ENCODE results near the gene BICDL2.

The BICDL2 gene

DNA sequence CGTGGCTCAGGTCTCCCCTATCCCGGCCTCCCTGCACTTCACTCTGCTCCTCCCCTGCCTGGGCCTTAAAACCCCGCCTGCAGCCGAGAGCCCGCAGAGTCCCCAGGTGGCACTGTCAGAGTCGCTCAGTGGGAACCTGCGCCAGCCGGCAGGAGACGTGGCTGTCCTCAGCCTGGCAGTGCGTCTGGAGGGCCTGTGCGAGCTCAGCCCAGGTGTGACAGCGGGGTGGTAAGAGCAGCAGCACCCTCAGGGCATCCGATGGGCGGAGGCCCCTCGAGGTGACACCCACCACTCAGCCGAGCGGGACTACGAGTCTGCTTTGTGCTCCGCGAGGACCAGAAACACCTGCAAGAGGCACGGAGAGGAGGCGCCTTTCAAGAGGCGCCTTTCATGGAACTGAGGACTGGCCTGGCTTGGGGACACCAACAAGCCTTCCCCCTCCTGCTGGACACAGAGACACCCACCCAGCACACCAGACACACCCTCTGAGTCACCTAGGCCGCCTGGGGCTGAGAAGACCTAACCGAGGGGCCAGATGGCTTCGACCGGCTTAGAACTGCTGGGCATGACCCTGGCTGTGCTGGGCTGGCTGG, 23.8 kb downstream of the BICDL2 start, which contains the start of gene CLDN9:
TSS of gene CLDN9 (plus strand) at position 96 of the 593 bp plus-strand sequence. CDS start at position 536, 440 bp downstream.
- in situ Hi-C loops (cut with MboI; ENCODE audit: low sequenced_read_pairs) = no loop called here

DNA sequence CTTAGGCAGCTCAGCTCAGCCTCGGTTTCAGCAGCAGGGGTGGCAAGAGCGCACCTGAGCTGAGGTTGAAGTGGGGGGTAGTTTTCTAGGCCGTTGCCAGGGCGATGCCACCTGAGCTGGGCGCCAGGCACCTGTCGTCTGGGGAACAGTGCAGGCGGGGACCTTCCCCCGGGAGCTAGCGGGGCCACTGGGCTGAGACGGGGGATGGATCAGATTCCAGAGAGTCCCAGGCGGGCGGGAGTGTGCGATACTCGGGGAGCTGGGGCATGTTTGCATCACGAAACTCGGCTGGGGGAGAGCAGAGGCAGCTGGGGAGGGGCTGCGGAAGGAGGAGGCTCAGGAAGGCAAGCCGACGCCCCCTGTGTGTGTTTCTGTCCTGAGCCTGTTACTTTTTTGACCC, 24.5 kb downstream of the BICDL2 start:
- in situ Hi-C loops (cut with MboI; ENCODE audit: low sequenced_read_pairs) = no loop called here

DNA sequence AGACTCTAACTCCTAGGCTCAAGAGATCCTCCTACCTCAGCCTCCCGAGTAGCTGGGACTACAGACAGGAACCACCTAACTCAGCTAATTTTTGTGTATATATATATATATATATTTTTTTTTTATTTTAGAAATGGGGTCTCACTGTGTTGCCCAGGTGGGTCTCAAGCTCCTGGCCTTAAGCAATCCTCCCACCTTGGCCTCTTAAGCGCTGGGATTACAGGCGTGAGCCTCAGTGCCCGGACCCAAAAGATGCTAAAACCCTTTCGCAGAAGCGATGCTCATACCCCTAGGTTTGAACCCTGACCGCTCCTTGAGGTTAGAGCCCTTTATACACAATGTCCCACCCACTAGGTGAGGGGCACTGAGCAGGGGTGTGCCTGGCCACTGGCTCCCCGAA, 26.2 kb downstream of the BICDL2 start:
- in situ Hi-C loops (cut with MboI; ENCODE audit: low sequenced_read_pairs) = no loop called here

DNA sequence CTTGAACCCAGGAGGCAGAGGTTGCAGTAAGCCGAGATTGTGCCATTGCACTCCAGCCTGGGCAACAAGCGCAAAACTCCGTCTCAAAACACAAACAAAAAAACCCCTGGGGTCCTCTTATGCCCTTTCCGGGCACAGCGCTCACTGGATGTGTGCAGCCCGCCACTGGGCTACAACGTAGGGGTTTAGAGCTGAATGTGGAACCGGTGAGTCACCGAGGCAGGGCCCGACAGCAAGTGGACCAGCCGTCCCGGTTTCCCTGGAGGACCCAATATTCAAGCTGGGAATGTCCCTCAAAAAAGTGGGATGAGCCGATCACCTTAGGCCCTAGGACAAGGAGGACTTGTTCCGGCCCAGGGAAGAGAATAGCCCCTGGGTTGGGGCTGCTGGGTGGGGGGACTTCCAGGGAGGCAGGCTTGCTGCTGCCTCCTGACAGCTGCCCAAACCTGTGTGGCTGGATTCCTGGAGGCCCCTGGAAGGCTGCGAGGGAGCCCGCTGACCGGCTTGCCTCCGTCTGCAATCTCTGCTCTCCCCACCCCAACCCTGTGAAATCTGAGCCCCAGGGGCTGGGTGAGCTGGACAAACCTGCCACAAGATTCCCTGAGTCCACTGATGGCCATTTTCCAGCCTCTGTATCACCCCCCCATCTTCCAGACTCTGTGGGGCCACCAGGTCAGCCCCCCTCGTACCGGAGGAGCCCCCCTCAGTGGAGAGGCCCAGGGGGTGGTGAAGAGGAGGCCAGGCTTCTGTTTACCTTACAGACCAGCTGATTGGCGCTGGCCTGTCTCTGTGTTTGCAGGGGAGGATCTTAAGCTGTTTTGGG, 27.0 kb downstream of the BICDL2 start:
- in situ Hi-C loops (cut with MboI; ENCODE audit: low sequenced_read_pairs) = no loop called here

DNA sequence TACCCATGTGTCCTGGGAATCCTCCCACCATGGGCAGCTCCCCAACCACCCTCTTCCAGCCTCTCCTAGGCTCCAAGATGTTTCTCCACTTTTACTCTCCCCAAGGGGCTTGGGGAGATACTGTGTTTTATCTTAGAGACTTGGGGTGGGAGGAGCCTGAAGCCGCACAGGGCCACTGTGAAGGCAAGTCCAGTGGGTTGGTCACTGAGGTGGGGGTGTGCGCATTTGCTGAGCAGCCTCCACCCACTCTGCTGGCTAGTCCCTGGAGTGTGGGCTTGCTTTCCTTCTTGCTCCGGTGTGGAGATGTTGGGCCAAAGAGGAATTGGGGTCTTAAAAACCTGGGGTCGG, 28.1 kb downstream of the BICDL2 start:
- in situ Hi-C loops (cut with MboI; ENCODE audit: low sequenced_read_pairs) = no loop called here

DNA sequence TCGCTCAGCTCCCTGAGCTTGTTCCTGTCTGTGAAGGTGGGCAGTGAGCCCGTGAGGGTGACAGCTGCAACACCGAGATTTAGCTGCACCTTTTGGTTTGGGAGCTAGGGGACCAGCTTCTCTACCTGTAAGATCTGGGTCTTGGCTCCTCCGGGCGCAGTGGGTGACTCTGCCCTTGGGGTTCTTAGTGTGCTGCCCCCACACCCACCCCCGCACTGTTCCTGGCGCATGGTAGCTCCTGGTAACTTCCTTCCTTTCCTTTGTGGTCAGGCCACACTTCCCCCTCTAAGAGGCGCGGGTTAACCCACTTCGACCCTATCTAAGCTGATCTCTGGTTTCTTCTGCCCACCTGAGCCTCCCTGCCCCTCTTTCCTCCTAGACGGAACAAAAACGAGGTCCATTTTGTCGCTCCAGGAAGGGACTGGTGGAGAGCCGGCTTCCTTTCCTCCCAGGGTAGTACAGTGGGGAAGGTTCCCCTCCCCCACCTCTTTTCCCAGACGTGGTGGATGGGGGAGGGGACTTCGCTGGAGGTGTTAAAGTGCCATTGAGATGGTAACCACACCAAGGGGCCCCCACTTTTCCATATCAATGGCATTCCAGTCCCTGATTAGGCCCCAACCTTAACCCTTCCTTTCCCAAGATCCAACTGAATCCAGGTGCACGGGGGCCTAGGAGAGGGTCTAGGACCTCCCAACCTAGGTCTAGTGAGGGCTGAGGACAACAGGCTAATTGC, 28.6 kb downstream of the BICDL2 start:
- in situ Hi-C loops (cut with MboI; ENCODE audit: low sequenced_read_pairs) = no loop called here

DNA sequence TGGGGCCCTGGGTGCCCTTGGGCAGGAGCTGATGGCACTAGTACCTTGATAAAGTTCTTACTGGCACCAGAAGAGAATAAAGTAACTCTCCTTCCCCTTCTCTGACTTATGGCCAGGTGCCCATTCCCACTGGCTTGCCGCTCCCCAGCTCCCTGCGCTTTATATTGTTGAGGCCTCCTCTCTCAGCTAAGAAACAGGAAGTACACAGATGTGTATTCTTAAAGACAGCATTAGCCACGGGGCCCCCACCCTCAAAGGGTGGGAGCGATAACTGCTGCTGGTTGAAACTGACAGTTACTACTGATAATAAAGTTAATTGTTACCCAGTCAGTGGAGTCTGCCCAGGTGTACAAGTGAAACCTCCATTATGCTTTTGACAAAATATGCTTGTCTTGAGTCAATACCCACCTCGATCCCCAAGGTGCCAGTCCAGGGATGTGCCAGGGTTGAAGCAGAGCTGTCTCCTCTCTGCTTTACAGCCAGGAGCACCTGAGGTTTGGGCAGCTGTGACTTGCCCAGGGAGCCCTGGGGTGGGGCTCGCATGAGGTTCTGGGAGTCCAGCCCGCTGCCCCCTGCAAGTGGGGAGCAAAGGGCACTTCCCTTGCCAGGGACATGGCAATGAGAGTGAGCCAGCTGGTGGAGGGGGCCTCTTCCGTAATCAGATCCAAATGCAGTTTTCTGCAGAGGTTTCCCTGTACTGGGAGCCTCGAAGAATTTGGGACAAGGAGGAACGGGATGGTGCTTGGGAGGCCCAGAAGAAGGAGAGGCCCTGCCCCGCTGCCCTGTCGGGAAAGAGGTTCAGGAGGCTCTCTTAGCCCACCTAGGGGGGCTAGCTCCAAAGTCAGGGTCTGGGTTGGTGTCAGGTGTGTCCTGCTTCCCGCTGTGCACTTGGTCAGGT, 29.4 kb downstream of the BICDL2 start:
- in situ Hi-C loops (cut with MboI; ENCODE audit: low sequenced_read_pairs) = no loop called here

DNA sequence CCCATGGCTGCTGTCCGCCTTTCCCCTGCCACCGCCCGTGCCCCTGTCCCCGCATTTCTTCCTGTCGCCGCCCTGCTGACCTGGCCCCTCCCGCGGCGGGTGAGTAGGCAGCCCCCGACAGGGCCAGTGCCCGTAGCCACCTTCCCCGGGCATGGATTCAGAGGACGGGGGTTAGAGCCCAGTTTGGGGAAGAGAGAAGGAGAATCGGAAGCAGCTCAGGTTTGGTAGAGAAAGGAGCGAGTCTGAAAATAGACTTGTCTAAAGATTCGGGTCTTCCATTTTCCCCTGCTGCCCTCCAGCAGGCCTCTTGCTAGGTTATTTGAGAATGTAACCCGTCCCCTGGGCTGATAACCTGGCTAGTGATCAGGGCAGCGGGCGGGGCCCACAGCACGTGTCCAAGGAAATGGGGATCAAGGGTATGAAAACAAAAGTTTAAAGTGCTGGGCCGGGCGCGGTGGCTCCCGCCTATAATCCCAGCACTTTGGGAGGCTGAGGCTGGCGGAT, 31.9 kb downstream of the BICDL2 start:
- in situ Hi-C loops (cut with MboI; ENCODE audit: low sequenced_read_pairs) = no loop called here

DNA sequence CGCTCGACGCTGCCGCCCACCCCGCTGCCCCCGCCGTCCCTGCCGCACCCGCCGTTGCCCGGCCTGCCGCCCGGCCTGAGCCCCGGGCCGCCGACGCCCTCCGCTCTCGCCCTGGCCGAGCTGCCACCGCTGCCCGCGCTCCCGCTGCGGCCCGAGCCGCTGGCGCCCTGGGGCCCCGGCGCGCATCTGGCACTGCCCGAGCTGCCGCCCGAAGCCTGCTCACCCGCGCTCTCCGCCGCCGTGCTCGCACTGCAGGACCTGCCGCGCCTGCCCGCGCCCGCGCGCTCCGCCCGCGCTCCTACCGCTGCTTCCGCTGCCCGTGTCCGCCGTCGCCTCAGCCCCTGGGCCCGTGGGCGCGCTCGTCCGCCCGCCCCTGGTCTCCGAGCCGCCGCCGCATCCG, 32.4 kb downstream of the BICDL2 start:
- in situ Hi-C loops (cut with MboI; ENCODE audit: low sequenced_read_pairs) = no loop called here

DNA sequence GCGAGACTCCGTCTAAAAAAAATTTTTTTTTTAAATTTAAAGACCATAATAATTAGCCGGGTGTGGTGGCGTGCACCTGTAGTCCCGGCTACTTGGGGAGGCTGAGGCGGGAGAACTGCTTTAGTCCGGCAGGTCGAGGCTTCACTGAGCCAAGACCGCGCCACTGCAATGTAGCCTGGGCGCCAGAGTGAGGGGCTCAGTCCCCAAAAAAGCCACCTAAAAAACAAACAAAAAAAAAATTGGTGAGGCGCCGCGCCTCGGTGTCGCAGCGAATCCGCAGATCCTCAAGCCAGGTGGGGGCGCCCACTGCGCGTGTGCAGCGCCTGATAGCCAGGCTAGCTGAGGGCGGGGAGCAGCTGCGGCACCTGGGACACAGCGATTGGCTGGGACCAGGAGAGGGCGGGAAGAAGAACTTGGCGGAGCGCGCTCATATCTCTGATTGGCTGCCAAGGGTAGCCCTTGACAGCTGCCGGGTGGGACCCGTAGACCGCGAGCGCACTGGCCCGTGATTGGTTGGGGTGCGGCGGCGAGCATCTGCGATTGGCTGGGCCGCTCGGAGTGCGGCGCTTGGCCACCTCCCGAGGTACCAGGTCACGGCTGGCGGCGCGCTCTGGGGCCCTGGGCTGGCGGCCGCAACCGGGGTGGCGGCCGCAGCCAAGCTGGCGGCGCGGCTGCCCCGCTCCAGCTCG, 33.0 kb downstream of the BICDL2 start:
- in situ Hi-C loops (cut with MboI; ENCODE audit: low sequenced_read_pairs) = no loop called here

DNA sequence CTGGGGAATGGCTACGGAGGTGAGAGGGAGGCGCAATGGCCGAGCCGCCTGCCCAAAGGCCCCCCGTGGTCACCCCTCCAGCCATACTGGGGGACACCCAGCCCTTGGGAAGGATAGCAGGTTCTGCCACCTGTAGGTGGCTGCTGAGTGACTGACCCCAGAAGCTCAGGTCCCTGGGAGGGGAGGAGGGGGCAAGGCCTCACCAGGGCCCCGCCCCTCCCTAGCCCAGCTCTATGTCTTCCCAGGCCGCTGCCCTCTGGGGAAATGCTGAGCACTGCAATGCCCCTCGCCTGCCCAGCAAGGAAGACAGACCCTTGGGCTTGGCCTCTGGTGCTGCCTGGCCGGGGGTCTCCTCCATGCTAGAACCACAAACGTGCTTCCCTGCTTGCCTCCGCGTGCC, 35.4 kb downstream of the BICDL2 start:
- in situ Hi-C loops (cut with MboI; ENCODE audit: low sequenced_read_pairs) = no loop called here

DNA sequence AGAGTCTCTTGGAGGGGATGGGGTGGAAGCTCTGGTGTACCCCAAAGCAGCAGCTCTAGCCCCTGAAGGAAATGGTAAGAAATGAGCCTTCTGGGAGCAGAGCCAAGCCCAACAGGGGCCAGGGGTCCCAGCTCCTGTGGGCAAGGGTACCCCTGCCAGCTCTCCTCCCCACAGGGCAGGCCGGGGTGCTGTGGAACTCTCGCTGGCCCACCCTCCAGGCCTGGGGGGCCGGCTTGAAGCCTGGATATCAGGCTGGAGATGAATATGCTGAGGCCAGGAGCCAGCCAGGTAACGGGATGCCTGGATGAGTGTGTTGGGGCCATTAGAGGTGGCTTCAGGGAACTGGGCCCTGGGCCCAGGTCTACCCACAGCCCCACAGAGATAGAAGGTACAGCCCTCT, 36.2 kb downstream of the BICDL2 start:
- in situ Hi-C loops (cut with MboI; ENCODE audit: low sequenced_read_pairs) = no loop called here

DNA sequence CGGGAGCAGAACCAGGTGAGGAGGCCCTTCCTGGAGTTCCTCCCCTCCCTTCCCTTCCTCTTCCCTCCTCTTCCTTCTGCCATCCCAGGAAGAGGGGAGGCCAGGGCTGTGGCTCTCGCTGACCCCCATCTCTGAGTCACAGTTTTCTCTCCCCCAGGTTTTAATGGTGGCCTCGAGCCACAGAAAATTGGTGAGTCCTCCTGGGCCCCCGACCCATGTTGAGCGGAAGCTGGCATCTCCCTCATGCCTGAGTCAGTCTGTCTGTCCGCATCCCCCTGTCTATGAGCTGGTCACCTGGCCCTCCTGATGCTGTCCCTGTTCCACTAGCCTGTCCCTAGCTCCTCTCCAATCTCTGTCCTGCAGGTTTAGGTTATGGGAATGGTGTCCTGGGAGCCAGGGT, 36.8 kb downstream of the BICDL2 start:
- in situ Hi-C loops (cut with MboI; ENCODE audit: low sequenced_read_pairs) = no loop called here

DNA sequence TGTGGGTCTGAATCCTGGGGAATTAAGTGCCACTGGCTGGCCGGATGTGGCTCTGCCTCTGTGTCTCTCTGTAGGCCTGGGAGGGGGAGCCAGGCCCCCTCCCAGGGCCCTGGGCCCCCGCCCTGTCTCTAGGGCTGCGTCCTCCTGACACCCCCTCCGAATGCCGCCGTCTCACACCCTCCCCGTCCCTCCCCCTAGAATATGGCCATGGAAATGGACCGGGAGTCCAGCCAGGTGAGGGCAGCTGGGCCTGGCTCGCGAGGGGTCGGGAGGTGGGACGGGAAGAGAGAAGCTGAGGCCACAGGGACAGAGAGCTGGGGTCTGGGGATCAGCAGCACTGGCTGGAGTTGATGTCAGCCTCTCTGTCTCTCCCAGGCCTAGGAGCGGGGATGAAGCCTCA, 40.4 kb downstream of the BICDL2 start:
- in situ Hi-C loops (cut with MboI; ENCODE audit: low sequenced_read_pairs) = no loop called here

DNA sequence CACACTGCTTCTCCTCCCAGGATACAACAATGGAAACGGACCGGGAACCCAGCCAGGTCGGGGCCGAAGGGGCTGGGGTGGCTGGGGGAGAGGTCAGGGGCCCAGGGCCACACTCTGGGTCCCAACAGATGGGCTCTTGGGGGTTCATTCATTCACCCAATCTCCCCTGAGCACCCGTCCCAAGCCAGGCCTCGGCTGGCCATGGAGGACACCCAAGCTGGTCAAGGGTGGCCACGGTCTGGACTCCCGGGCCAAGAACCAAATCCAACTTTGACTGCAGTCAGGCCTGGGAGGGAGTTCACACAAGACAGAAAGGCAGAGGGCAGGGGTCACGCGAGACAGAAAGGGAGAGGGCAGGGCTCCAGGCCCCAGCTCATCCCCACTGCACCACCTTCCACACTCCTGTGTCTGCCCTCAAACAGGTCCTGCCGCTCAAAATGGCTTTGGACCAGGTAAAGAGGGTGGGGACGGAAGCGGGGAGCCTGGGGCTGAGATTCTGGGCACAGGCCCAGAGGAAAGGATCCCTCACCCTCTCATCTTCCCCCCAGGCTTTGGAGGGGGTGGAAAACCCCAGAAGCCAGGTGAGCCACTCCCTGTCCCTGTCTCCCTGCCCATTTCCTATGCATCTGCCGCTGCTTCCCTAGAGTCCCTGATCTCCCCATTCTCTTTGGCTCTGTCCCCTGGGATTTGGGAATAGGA, 44.2 kb downstream of the BICDL2 start:
- in situ Hi-C loops (cut with MboI; ENCODE audit: low sequenced_read_pairs) = no loop called here

DNA sequence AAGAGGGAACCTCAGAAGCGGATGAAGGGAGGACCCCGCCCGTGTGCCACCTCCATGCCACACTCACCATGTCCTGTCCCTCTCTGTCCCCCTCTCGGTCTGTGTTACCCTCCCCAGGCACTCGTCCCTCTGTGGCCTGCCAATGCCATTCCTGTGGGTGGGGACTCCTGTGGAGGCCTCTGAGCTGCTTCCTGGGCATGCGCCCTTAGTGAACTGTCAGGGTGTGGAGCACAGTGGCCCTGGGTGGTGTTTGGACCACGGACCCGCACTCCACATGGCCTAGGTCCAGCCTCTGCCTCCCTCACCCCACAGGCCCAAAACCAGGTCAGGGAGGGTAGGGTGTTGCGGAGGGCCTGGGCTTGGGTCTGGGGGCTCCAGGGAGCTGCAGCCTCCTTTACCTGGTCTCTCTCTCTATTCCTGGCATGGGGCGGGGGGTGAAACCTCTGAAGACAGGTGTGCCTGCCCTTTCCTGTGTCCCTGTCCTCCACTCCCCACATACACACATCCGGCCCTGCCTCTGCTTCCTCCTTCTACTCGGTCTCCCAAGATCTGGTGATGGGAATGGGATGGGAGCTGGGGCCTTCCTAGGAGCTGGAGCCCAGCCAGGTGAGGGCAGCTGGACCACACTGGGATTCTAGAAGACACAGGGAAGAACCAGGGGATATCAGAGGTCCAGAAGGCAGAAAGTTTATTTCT, 45.0 kb downstream of the BICDL2 start:
- in situ Hi-C loops (cut with MboI; ENCODE audit: low sequenced_read_pairs) = no loop called here

DNA sequence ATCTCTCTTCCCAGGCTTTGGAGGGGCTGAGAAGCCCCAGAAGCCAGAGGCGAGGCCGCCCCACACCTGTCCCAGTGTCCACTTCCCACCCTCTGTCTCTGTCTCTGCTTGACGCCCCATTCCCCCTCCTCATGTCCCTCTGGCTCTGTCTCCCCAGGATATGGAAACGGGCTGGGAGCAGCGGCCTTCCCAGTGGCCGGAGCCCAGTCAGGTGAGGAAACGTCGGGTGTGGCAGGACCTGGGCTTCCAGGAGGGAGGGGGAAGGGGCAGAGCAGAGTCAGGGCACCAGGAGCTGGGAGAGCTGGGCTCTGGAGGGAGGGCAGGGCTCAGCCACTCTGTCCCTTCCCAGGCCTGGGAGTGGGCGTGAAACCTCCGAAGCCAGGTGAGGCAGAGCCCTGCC, 45.9 kb downstream of the BICDL2 start:
- in situ Hi-C loops (cut with MboI; ENCODE audit: low sequenced_read_pairs) = no loop called here

DNA sequence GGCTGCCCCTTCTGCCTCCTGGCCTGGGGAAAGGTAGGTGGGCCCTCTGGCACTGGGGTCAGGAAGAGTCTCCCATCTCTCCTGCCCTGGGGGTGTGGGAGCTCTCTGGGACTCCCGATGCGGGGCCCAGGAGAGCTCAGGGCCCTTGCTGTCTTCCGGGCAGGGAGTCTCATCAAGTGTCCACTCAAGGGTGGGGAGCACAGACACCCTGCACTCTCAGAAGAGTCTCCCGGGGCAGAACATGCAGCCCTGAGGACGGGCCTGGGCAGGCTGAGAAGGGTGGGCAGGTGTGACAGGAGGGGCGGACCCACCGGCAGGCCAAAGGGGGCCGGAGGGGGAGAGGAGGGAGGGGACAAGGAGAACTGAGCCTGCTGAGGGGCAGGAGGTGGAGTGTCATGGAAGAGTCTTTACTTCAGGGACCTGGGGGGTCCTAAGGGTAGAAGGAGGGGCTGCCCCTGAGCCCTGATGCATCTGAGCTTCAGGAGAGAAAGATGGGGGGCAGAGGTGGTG, 48.1 kb downstream of the BICDL2 start:
- in situ Hi-C loops (cut with MboI; ENCODE audit: low sequenced_read_pairs) = no loop called here

DNA sequence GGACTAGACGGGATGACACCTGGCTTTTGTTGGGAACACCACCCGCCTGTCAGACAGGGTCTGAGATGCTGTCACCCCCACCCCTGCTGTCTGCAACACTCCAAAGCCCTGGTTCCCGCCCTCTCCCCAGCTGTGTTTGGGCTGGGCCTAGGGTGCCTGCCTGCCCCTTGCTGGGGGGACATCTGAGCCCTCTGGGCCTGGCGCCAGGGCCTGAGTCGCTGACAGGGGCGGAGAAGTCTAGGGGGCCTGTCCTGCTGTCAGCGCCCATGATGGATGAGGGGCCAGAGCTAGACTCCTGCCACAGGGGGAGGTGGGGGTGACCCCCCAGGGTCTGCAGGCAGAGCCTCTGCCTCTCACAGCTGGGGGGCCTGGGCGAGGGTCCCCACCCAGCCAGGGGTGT, 48.9 kb downstream of the BICDL2 start:
- in situ Hi-C loops (cut with MboI; ENCODE audit: low sequenced_read_pairs) = no loop called here
